ENCODE results near the gene ASAP3. TPM values are rescaled to one million over a fixed set of nuclear protein-coding genes. Genes with fewer than 3 reads are reported as not detected.

ASAP3 gene
- total RNA-seq, 1 donor from 2014 or later: 11.5 TPM

GRCh38 chr1:23460519-23460918 lies 23.5 kb downstream of the ASAP3 start:
- DNase-seq (ENCODE audit: low read depth): no peak
- TF ChIP-seq CTCF (conservative IDR thresholded peaks at IDR 0.05; ENCODE audit: low read depth, low read length): no peak
- no peak overlapping the region for H3K4me3 ChIP-seq (ENCODE audit: low read depth, low read length)

- TF ChIP-seq CTCF (conservative IDR thresholded peaks at IDR 0.05; ENCODE audit: low read depth, low read length): no peak
- no peak overlapping the region for H3K4me3 ChIP-seq (ENCODE audit: low read depth, low read length)
- no peak for DNase-seq (ENCODE audit: low read depth)
Measured at GRCh38 chr1:23459338-23459757, 24.6 kb downstream of the ASAP3 start.

DNA sequence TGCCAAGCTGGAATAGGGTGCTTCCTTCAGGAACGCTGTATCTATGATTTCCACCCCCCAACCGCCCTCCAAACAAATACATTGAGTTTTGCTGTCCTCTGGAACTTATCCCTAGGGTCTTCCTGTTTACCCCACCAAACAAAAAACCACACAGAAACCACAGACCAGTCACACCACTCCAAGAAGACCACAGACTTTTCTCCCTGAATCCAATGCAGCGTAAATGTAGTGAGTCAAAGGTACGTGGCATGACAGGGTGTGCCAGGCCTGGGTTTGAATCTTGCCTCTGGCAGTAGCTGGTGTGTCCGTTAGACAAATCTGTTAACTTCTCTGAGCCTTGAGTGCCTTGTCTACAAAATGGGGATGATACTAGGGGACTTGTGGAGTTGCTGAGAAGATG lies 27.8 kb downstream of the ASAP3 start:
- TF ChIP-seq CTCF (conservative IDR thresholded peaks at IDR 0.05; ENCODE audit: low read depth, low read length): no peak
- H3K4me3 ChIP-seq (ENCODE audit: low read depth, low read length): no peak overlapping the region
- no peak for DNase-seq (ENCODE audit: low read depth)

DNA sequence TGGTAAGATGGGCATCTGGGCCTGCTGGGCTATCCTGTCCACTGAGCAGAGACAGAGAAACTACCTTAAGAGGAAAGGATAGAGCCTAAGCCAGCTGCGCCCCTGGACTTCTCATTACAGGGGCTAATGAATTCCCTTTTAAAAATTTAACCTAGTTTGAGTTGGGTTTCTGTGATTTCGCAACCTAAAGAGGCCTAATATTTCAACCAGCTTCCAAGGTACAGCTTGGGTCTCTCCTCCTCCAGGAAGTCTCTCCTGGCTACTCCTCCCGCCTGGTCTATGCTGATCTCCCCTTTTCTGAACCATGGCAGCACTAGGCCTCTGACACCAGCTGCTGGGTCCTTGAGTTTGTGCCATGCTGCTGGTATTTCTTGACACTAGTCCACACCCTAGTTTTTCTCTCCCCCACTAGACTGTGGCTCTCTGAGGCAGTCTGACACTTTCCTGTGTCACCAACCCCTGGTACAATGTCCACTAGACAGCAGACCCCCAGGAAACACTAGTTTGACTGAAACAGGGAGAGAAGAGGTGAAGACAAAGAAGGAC lies 30.5 kb downstream of the ASAP3 start:
- no peak overlapping the region for H3K4me3 ChIP-seq (ENCODE audit: low read depth, low read length)
- DNase-seq (ENCODE audit: low read depth): no peak
- no peak for TF ChIP-seq CTCF (conservative IDR thresholded peaks at IDR 0.05; ENCODE audit: low read depth, low read length)

- no peak overlapping the region for H3K4me3 ChIP-seq (ENCODE audit: low read depth, low read length)
- TF ChIP-seq CTCF (conservative IDR thresholded peaks at IDR 0.05; ENCODE audit: low read depth, low read length): no peak
- DNase-seq (ENCODE audit: low read depth): no peak
Measured at GRCh38 chr1:23452011-23452411, 32.0 kb downstream of the ASAP3 start.

DNA sequence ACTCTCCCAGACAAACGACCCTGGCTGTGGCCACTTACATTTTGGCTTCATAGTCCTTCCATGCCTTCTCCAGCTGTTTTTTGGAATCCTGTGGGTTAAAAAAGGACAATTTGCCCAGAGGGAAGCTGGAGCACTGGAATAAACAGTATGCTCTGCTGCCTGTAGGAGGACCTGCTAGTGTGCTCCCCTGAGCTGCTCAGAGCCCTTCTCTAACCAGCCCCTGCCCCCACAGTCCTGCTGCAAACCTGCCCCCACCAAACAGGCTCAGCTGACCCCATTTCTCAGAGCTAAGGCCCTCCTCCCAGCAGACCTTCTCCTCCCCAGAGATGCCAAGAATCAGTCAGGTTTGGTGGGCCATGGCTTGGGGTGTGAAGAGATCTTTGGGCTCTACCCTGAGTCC lies 32.5 kb downstream of the ASAP3 start:
- DNase-seq (ENCODE audit: low read depth): no peak
- no peak overlapping the region for H3K4me3 ChIP-seq (ENCODE audit: low read depth, low read length)
- no peak for TF ChIP-seq CTCF (conservative IDR thresholded peaks at IDR 0.05; ENCODE audit: low read depth, low read length)

- DNase-seq (ENCODE audit: low read depth): no peak
- no peak overlapping the region for H3K4me3 ChIP-seq (ENCODE audit: low read depth, low read length)
- no peak for TF ChIP-seq CTCF (conservative IDR thresholded peaks at IDR 0.05; ENCODE audit: low read depth, low read length)
Measured at GRCh38 chr1:23450894-23451293, 33.1 kb downstream of the ASAP3 start.

All from epithelial cell of proximal tubule (primary cell).